H9 (cell line): ENCODE measurements around the gene VPS72. TPM values are rescaled to one million over a fixed set of nuclear protein-coding genes. Genes with fewer than 3 reads are reported as not detected.
A peak's percentile ranks its signal among the peaks of the same experiment; 100 is the strongest.

ENCODE experiments used
- DNase-seq: peaks from one replicate; pipeline ENCODE4 v3.0.0-alpha.2; 2017
- H2AFZ ChIP-seq: one replicate; pipeline ENCODE4 v1.6.1; 2013; ENCODE audit warnings: mild to moderate bottlenecking, low read length, control low read depth, moderate library complexity
- H2AK5ac ChIP-seq: 2 replicates; pipeline ENCODE4 v1.6.1; 2013; ENCODE audit warnings: low read length, control low read depth, mixed read lengths; ENCODE audit not compliant: insufficient read length
- H2BK120ac ChIP-seq: one replicate; pipeline ENCODE4 v1.6.1; 2013; ENCODE audit warnings: low read depth, mild to moderate bottlenecking, low read length, control low read depth, inconsistent platforms; ENCODE audit not compliant: poor library complexity, severe bottlenecking
- H2BK12ac ChIP-seq: 2 replicates; pipeline ENCODE4 v1.6.1; 2013; ENCODE audit warnings: low read length, control low read depth, mixed read lengths, low read depth; ENCODE audit not compliant: insufficient read length
- H2BK15ac ChIP-seq: 2 replicates; pipeline ENCODE4 v1.6.1; 2013; ENCODE audit warnings: low read depth, low read length, control low read depth
- H2BK20ac ChIP-seq: one replicate; pipeline ENCODE4 v1.6.1; 2013; ENCODE audit warnings: low read depth, mild to moderate bottlenecking, low read length, control low read depth, inconsistent platforms; ENCODE audit not compliant: poor library complexity, severe bottlenecking
- H2BK5ac ChIP-seq: 2 replicates; pipeline ENCODE4 v1.6.1; 2013; ENCODE audit warnings: low read length, control low read depth, mixed read lengths; ENCODE audit not compliant: insufficient read length
- H3K14ac ChIP-seq: 2 replicates; pipeline ENCODE4 v1.6.1; 2013; ENCODE audit warnings: low read length, control low read depth; ENCODE audit not compliant: insufficient read depth
- H3K18ac ChIP-seq: 2 replicates; pipeline ENCODE4 v1.6.1; 2013; ENCODE audit warnings: low read depth, mild to moderate bottlenecking, mixed read lengths, low read length, control low read depth; ENCODE audit not compliant: insufficient read length
- H3K23ac ChIP-seq: 2 replicates; pipeline ENCODE4 v1.6.1; 2013; ENCODE audit warnings: low read length, control low read depth, mixed read lengths, low read depth; ENCODE audit not compliant: insufficient read length
- H3K23me2 ChIP-seq: 2 replicates; pipeline ENCODE4 v1.6.1; 2013; ENCODE audit warnings: low read depth, mild to moderate bottlenecking, mixed read lengths, low read length, control low read depth; ENCODE audit not compliant: insufficient read length, poor library complexity, severe bottlenecking
- H3K27ac ChIP-seq: 2 replicates; pipeline ENCODE4 v1.5.1; 2013; ENCODE audit warnings: low read length, control low read depth, mixed read lengths, low read depth; ENCODE audit not compliant: insufficient read length
- H3K27me3 ChIP-seq: 2 replicates; pipeline ENCODE4 v1.6.1; 2013; ENCODE audit warnings: low read length, control low read depth, inconsistent platforms; ENCODE audit not compliant: insufficient read depth
- H3K4ac ChIP-seq: 2 replicates; pipeline ENCODE4 v1.6.1; 2013; ENCODE audit warnings: low read depth, mild to moderate bottlenecking, control low read depth, inconsistent platforms, low read length, moderate library complexity
- H3K4me1 ChIP-seq: 2 replicates; pipeline ENCODE4 v1.6.1; 2013; ENCODE audit warnings: low read length, control low read depth, inconsistent platforms; ENCODE audit not compliant: insufficient read depth
- H3K4me2 ChIP-seq: 2 replicates; pipeline ENCODE4 v1.6.1; 2013; ENCODE audit warnings: low read length, control low read depth, mixed read lengths; ENCODE audit not compliant: insufficient read length, insufficient read depth
- H3K56ac ChIP-seq: 2 replicates; pipeline ENCODE4 v1.6.1; 2013; ENCODE audit warnings: low read depth, mild to moderate bottlenecking, mixed read lengths, low read length, control low read depth; ENCODE audit not compliant: insufficient read length
- H3K79me1 ChIP-seq: 2 replicates; pipeline ENCODE4 v1.6.1; 2013; ENCODE audit warnings: low read depth, mild to moderate bottlenecking, moderate library complexity, low read length, control low read depth, inconsistent platforms; ENCODE audit not compliant: insufficient read depth, poor library complexity, severe bottlenecking
- H3K79me2 ChIP-seq: 2 replicates; pipeline ENCODE4 v1.6.1; 2013; ENCODE audit warnings: low read length, control low read depth, inconsistent platforms; ENCODE audit not compliant: insufficient read depth
- H3K9ac ChIP-seq: 2 replicates; pipeline ENCODE4 v1.6.1; 2013; ENCODE audit warnings: low read length, control low read depth, mixed read lengths; ENCODE audit not compliant: insufficient read length; ENCODE audit errors: extremely low read depth
- H3K9me3 ChIP-seq: one replicate; pipeline ENCODE4 v1.6.1; 2013; ENCODE audit warnings: low read depth, low read length, inconsistent platforms; ENCODE audit not compliant: control insufficient read depth
- H3T11ph ChIP-seq: one replicate; pipeline ENCODE4 v1.6.1; 2013; ENCODE audit warnings: mild to moderate bottlenecking, low read length, control low read depth, inconsistent platforms
- H4K20me1 ChIP-seq: one replicate; pipeline ENCODE4 v1.6.1; 2013; ENCODE audit not compliant: control insufficient read depth, insufficient read length, insufficient read depth
- H4K5ac ChIP-seq: 2 replicates; pipeline ENCODE4 v1.6.1; 2013; ENCODE audit warnings: low read depth, mild to moderate bottlenecking, mixed read lengths, low read length, control low read depth; ENCODE audit not compliant: insufficient read length
- H4K8ac ChIP-seq: replicated peaks from 2 replicates; pipeline ENCODE4 v1.6.1; 2013; ENCODE audit warnings: low read length, control low read depth, mixed read lengths, low read depth; ENCODE audit not compliant: insufficient read length
- H4K91ac ChIP-seq: 2 replicates; pipeline ENCODE4 v1.6.1; 2013; ENCODE audit warnings: low read depth, mild to moderate bottlenecking, moderate library complexity, mixed read lengths, low read length, control low read depth; ENCODE audit not compliant: insufficient read length
- H3K27ac Mint-ChIP-seq, 3 experiments: 2 replicates in 2 of 3; 3 replicates in 1 of 3; pipeline ENCODE4 v1.8.0; 2020 to 2021; ENCODE audit warnings: mixed read lengths in 3 of 3, mild to moderate bottlenecking in 1 of 3, moderate library complexity in 1 of 3
- H3K27me3 Mint-ChIP-seq: 2 replicates; pipeline ENCODE4 v1.8.0; 2021; ENCODE audit warnings: low read depth, mild to moderate bottlenecking, moderate library complexity, mixed read lengths
- H3K36me3 Mint-ChIP-seq, 3 experiments: 2 replicates in 2 of 3; 3 replicates in 1 of 3; pipeline ENCODE4 v1.8.0; 2020 to 2021; ENCODE audit warnings: low read depth in 3 of 3, mixed read lengths in 3 of 3; ENCODE audit not compliant: insufficient read depth in 1 of 3
- H3K4me1 Mint-ChIP-seq, 2 experiments: 2 replicates each; pipeline ENCODE4 v1.8.0; 2020; ENCODE audit warnings: mixed read lengths in 2 of 2
- H3K4me3 Mint-ChIP-seq, 2 experiments: 2 replicates in 1 of 2; 3 replicates in 1 of 2; pipeline ENCODE4 v1.8.0; 2020 to 2021; ENCODE audit warnings: mild to moderate bottlenecking in 2 of 2, mixed read lengths in 2 of 2, moderate library complexity in 1 of 2
- H3K9me3 Mint-ChIP-seq, 2 experiments: 2 replicates in 1 of 2; 3 replicates in 1 of 2; pipeline ENCODE4 v1.8.0; 2020; ENCODE audit warnings: mild to moderate bottlenecking in 2 of 2, mixed read lengths in 2 of 2, moderate library complexity in 1 of 2
- CTCF ChIP-seq: fragments of 200-600 bp; sonication (generic); conservative IDR thresholded peaks from 3 replicates; pipeline ENCODE4 v1.8.0; 2021; ENCODE audit warnings: antibody characterized with exemption, mild to moderate bottlenecking
- WGBS: extraction: QIAGEN DNeasy Blood & Tissue Kit; methylation state at CpG from one replicate; pipeline ENCODE4 v1.1.7; 2013; ENCODE audit warnings: missing lambda C conversion rate, low lambda C conversion rate, mixed read lengths; ENCODE audit not compliant: insufficient read length; ENCODE audit errors: extremely low coverage; 5-methylcytosine and 5-hydroxymethylcytosine counted together
- total RNA-seq: library from RNA; stranded (reverse); gene quantifications from 2 replicates; pipeline ENCODE4 v1.2.1, GENCODE V29; 2021

Gene VPS72
- total RNA-seq, 1 experiment from 2014 or later: 91.4 TPM

- Histone ChIP-seq H3K4me2 (peak overlapping the region; percentile 70), H2AFZ (no peak overlapping the region)
- TF ChIP-seq CTCF: no peak
Observed at GRCh38 chr1:151164732-151165280, 25.2 kb downstream of the VPS72 start.

More at GRCh38 chr1:151164732-151165280, 25.2 kb downstream of the VPS72 start:
- peak overlapping the region; percentile 60 to 91 (median 82); a peak in 5 of 7 replicates for H3K27ac Mint-ChIP-seq
- no peak for DNase-seq
- peaks cover 3% of the 10 kb centered on the region; the same call in 1 of the 2 replicates for H3K27me3 Mint-ChIP-seq
- peaks cover 19 to 47% (median 45%) of the 10 kb centered on the region in 3 experiments; a peak in 6 of 7 replicates for H3K36me3 Mint-ChIP-seq
- no peak overlapping the region for H4K8ac ChIP-seq
- H3K56ac ChIP-seq: no peak overlapping the region
- peak overlapping the region; percentile 96 to 98 for H3K4me3 Mint-ChIP-seq
- H3K9me3 ChIP-seq: no peaks in the 10 kb centered on the region
- peaks cover 13% of the 10 kb centered on the region for H3K23me2 ChIP-seq
- H3K23ac ChIP-seq: no peak overlapping the region
- no peaks in the 10 kb centered on the region for H3K79me2 ChIP-seq
- H3K4me1 ChIP-seq: 0 out of 2 replicates have a peak, but pooled peaks cover 4% of the 10 kb centered on the region
- H2BK120ac ChIP-seq: no peak overlapping the region
- no peaks in the 10 kb centered on the region for H4K20me1 ChIP-seq
- no CpG with 5 or more reads among the region's 11 CpGs for WGBS
- H3K18ac ChIP-seq: no peak overlapping the region
- peak overlapping the region; percentile 81 for H3K9ac ChIP-seq
- no peak overlapping the region for H2BK5ac ChIP-seq
- H4K91ac ChIP-seq: no peak overlapping the region
- H3T11ph ChIP-seq: no peak overlapping the region
- no peak overlapping the region for H3K4ac ChIP-seq
- H2BK20ac ChIP-seq: no peak overlapping the region
- H3K4me1 Mint-ChIP-seq: peaks cover 17 to 20% of the 10 kb centered on the region in 2 experiments
- no peak overlapping the region for H3K27ac ChIP-seq
- no peak overlapping the region for H3K14ac ChIP-seq
- no peak overlapping the region for H2BK15ac ChIP-seq
- no peak overlapping the region for H2AK5ac ChIP-seq
- H3K27me3 ChIP-seq: no peaks in the 10 kb centered on the region
- H3K79me1 ChIP-seq: no peaks in the 10 kb centered on the region
- H3K9me3 Mint-ChIP-seq: no peaks in the 10 kb centered on the region; a peak in 1 of 5 replicates
- H2BK12ac ChIP-seq: no peak overlapping the region
- no peak overlapping the region for H4K5ac ChIP-seq
